A204.1 (cell line): Measurements from ENCODE around the gene OR2A1.
"Not testable (repeated sequence)": the region's sequence is repeated elsewhere in the genome, so short reads cannot be mapped to it uniquely, and the experiment has no call there.

ENCODE experiments used
- FAIRE-seq: peaks from 2 replicates; lab custom pipeline; 2012; peaks lifted over from hg19 to GRCh38; lab: Jason Lieb, UNC

The OR2A1 gene

DNA sequence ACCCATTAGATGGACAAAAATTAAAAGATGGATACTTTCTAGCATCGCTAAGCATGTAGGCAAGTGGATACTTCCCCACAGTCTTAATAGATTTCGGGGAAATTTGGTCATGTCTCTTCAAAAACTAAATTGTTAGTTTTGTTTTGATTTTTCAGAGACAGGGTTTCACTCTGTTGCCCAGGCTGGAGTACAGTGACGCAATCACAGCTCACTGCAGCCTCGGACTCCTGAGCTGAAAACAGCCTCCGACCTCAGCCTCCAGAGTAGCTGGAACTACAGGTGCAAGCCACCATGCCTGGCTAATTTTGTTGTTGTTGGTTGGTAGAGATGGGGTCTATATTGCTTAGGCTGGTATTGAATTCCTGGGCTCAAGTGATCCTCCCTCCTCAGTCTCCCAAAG lies 13.6 kb downstream of the OR2A1 start:
- not testable (repeated sequence) for FAIRE-seq

GRCh38 chr7:144330044-144330443 lies 17.8 kb downstream of the OR2A1 start:
- FAIRE-seq, result not testable (repeated sequence)

DNA sequence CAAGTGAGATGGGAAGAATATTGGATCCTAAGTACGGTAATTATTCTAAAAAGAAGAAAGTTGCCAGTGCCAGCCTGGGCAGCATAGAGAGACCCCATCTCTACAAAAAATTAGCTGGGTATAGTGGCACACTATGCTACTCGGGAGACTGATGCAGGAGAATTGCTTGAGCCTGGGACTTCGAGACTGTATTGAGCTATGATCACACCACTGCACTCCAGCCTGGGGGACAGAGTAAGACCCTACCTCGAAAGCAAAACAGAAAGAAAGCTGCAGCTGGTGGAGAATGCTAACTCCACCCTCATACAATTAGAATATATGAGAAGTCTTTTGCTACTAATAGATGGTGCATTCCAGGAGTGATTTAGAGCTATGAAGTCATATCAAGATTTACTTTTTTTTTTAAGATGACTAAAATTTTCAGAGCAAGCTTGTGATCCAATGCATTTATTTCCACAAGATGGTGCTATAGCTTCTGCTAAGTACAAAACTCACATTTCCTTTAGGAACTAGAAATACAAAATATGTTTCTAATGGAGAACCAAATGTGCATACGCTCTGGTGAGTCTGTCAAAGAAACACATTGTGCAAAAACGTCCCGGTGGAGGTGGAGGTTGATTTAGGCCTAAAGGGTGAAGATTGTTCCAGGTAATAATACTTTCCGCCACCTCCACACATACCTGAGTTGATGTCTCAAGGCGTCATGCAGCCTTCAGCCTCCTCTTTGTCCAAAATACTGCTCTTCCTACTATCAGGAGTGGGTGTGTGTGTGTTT lies 19.2 kb downstream of the OR2A1 start:
- FAIRE-seq, result peak; percentile 88

- not testable (repeated sequence) for FAIRE-seq
These were observed 19.7 kb downstream of the OR2A1 start for GRCh38 chr7:144331996-144332288.

DNA sequence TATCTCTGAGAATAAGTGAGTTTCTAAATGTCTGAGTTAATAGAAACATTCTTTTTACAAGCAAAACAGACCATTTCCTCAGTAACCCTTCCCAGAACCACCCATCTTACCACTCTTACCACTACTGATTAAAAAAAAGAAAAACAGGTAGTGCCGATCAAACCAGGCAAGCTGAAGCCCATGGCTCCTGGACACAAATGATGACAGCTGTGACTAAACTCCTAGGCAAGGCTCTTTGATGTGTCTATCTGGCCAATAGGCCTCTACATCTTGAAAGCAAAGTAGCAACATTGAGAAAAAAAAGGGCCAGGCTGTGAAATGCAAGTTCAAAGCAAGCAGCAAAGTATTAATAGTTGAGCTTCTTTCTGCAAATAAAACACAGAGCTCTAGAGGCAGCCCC lies 36.4 kb downstream of the OR2A1 start:
- not testable (repeated sequence) for FAIRE-seq

- FAIRE-seq, result not testable (repeated sequence)
These were observed 39.4 kb downstream of the OR2A1 start for GRCh38 chr7:144351667-144352066.

- not testable (repeated sequence) for FAIRE-seq
These were observed 43.1 kb downstream of the OR2A1 start, which contains the start of gene ARHGEF5 for GRCh38 chr7:144355176-144355822. TSS of gene ARHGEF5 (plus strand) at chr7:144355402. CDS start at chr7:144362670, 7,268 bp downstream.

DNA sequence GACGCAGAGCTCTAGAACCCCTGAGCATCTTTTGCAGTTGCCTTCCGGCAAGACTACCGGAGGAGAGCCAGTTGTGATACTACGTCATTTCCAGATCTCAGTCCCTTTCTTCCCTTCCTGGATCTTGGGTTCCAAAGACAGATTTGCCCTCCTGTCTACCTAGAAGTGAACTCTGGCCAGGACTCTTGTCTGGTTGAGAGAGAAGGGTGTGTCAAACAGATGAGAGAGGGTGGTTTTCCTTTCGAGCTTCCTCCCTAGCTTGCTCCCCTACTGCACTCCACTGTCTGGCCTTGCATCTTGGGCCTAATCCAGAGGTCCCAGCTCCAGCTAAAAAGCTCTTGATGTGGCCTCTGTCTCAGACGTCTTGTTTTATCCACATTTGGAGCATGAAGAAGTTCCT lies 44.0 kb downstream of the OR2A1 start:
- not testable (repeated sequence) for FAIRE-seq

DNA sequence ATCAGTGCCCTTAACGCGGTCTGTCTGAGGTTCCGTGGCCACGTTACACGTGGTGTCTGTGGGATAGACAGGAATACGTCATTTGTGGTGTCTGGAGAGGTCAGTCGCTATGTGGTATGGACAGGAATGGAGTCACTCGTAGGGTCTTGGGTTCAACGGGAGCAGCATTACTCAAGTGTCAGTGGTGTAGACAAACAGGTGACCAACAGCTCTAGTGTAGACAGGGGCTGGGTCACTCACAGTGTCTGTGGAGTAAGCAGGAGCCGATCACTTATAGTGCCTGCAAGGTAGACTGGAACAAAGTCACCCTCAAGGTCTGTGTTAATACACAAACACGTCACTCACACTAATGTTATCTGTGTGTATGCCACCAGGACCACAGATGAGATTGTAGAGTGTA lies 44.6 kb downstream of the OR2A1 start:
- not testable (repeated sequence) for FAIRE-seq

- FAIRE-seq, result not testable (repeated sequence)
These were observed 49.8 kb downstream of the OR2A1 start for GRCh38 chr7:144362061-144362460.

DNA sequence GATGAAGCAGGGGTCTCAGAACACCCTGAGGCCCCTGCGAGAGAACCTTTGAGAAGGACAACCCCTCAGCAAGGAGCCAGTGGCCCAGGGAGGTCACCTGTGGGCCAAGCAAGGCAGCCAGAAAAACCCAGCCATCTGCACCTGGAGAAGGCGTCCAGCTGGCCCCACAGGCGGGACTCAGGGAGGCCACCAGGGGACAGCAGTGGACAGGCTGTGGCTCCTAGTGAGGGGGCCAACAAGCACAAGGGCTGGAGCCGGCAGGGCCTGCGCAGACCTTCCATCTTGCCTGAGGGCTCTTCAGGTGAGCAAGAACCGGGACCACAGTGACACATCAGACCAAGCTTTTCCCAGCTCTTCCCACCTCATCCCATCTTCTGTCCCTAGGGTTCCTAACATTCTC lies 53.3 kb downstream of the OR2A1 start:
- not testable (repeated sequence) for FAIRE-seq

DNA sequence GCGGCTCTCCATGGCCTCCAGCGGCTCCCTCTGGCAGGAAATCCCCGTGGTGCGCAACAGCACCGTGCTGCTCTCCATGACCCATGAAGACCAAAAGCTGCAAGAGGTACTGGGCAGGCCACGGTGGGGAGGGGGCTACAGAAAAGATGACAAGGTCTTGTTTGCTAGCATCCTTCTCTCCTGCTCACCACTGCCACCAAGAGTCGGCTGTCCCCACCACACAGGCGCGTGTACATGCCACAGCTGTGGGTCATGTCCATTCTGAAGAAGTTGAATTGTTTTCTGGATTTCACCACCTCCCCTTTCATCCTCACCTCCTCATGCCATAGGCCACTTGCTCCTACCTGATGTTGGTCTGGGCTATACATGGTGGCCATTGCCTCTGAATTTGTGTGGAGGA lies 55.0 kb downstream of the OR2A1 start:
- not testable (repeated sequence) for FAIRE-seq

GRCh38 chr7:144369221-144369620 lies 57.0 kb downstream of the OR2A1 start:
- not testable (repeated sequence) for FAIRE-seq
